ENCODE results near the gene PUSL1.
"Not testable (repeated sequence)": the region's sequence is repeated elsewhere in the genome, so short reads cannot be mapped to it uniquely, and the experiment has no call there.

Gene PUSL1

DNA sequence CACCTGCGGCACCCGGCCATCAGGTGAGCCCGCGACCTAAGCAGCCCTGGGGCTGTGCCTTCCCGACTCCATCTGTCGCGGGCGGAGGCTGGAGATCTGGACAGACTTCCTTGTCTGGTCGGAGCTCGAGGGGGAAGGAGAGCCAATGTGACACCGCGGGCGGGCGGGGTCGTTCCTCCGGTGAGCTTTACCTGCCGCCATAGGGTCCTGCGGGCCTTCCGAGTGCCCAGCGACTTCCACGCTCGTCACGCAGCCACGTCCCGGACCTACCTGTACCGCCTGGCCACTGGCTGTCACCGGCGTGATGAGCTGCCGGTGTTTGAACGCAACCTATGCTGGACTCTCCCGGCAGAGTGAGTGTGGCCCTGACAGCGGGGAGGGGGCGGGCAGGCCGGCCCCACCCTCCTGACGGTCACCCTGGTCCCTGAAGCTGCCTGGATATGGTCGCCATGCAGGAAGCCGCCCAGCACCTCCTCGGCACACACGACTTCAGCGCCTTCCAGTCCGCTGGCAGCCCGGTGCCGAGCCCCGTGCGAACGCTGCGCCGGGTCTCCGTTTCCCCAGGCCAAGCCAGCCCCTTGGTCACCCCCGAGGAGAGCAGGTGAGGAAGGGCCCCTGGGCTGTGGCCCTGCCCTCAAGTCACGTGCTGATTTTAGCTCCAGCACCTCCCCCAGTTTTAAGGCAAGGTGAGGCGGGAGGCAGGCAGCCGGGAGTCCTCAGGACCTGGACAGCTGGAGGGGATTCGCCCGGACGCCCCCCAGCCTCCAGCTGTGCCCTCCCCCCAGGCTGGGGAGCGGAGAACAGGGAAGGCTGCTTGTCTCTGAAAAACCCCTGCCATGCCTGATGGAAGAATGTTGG is 1.1 kb downstream of the PUSL1 start:
- no peak for DNase-seq (ENCODE audit: low read depth in 1 of 2, low spot score in 1 of 2)

DNA sequence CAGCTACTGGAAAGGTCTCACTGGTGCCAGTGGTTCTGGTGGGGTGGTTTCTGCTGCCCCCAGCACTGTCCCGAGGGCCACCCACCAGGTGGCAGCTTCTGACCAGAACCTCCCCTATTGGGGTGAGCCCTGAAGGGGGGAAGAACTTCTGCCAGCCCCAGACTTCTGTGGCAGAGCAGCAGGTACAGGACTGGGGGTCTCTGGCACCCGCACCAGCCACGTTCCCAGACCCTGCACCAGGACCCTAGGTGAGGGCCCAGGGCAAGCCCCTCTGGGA is 1.6 kb downstream of the PUSL1 start:
- no peak for DNase-seq (ENCODE audit: low read depth in 1 of 2, low spot score in 1 of 2)

DNA sequence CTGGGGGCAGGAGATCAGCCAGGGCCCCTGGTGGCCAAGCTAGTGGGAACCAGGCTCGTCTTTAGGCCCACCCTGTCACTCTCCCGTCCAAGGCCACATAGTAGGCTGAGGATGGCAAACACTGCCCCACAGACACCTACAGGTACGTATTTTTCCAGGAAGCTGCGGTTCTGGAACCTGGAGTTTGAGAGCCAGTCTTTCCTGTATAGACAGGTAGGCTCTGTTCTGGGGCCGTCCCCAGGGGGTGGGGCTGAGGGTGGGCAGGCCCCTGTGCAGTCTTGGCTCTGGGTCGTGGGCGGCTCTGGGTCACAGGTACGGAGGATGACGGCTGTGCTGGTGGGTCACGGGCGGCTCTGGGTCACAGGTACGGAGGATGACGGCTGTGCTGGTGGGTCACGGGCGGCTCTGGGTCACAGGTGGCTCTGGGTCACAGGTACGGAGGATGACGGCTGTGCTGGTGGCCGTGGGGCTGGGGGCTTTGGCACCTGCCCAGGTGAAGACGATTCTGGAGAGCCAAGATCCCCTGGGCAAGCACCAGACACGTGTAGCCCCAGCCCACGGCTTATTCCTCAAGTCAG is 2.2 kb downstream of the PUSL1 start:
- DNase-seq (ENCODE audit: low read depth in 1 of 2, low spot score in 1 of 2), result no peak

DNA sequence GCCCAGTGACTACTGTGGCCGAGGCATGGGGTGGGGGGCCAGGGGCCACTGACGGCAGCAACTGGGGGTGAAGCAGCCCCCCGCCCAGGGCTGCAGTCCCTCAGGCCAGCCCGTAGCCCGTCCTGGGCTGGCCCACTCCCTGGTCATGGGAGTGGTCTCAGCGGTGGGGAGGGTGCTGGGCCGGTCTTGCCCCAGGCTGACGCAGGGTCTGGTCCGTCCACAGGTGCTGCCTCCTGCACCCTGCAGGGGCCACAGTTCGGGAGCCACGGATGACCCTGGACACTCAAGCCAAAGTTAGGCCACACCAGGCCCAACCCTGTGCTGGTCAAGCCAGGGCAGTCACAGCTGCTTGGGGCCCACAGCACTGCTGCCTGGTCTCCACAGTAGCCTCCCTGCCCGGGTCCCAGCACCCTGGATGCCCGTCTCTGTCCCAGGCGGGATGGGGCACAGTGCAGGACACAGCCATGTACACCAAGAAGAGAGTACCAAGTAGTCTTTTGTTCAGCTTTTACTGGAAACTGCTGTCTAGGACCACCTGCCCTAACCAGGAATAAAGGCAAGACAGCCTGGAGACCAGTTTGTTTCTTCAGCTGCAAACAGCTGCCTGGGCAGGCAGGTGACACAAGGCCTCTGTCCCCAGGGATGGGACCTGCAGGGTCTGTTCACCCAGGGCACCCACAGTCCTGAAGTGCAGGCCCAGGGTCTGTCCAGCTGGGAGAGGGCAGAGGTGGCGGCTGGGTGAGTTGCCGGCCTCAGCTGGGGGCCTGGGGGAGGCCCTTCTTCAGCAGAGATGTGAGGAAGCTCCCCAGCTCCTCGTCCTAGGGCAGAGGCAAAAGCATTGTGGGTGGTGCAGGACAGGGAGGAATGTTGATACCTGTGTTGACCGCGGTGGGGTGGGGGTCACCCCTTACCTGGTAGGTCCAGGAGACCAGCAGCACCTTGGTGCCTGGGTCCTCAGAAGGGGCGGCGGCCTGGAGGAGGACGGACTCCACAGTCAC is 3.0 kb downstream of the PUSL1 start:
- DNase-seq (ENCODE audit: low read depth in 1 of 2, low spot score in 1 of 2), result no peak

DNA sequence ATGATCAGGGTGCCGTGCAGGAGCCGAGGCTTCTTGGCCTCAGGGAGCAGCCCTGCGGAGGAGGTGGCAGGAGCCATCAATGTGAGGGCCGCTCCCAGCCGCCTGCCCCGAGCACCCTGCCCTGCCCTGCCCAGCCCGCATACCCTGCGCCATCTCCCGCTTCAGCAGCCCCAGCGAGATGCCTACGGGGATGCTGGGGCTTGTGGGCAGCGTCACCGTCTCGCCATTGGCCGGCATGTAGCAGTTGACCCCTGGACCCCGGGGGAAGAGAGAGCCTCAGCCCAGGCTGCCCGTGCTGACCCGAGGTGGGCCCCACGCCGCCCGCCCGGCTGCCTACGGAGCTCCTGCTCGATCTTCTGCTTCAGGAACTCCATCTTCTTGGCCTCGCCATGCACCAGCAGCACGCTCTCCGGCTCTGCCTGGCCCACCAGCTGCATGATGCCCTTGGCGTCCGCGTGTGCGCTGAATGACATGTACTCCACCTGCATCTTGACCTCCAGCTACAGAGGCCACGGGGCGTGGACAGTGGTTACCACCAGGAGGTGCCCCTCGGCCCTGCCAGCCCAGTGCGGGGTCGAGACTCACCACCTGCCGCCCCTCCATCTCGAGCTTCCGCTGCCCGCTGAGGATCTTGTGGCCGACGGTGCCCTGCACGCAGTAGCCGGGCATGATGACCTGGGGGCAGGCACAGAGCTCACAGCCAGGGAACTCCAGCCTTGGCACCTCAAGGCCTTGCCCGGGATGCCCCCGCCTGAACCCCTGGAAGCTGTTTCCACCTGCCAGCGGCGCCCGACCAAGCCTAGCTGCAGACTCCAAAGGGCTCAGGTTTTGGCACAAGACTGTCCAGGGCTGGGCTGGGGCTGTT is 4.3 kb downstream of the PUSL1 start:
- no peak for DNase-seq (ENCODE audit: low read depth in 1 of 2, low spot score in 1 of 2)

DNA sequence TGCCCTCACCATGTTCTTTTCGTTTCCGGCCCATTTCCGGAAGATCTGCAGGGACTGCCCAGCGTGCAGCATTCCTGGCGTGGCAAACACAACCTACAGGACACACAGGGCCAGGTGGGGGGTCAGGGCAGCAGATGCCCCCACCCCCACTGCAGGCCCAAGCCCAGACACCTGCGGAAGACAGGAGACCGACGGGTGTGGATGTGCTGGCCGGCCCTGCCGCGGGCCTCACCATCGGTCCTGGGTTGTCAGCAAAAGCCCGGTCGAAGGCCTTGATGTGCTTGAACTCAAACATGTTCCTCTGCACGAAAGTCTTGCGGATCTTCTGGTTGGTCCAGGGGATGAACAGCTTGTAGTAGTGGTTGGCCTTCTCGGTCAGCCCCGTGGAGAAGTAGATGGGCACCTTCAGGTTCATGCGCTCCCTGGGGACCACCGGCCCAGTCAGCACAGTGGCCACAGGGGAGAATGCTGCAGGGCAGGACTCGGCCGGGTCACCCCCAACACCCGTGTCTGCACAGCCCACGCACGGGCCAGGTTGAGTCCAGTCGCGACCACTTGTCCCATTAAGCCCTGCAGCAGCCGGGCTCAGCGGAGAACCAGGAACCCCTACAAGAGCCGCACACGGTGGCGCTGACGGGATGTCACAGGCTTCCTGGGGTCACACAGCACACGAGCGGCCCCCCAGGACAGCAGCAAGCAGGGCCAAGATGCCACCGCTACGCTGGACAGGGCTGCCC is 5.3 kb downstream of the PUSL1 start:
- DNase-seq (ENCODE audit: low read depth in 1 of 2, low spot score in 1 of 2), result no peak

DNA sequence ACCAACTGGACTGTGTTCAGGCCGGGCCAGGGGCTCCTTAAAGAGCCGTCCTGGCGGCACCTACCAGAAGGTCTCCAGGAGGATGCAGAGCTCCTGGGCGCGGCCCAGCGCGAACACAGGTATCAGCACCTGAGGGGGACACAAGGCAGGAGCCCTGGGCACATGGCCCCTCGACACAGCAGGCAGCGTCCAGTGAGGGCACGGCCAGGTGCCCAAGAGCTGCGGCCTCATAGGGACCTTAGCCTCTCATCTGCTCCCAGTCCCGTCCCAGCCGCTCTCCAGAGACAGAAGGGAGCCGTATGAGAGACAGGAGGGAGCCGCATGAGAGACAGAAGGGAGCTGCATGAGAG is 5.8 kb downstream of the PUSL1 start:
- DNase-seq (ENCODE audit: low read depth in 1 of 2, low spot score in 1 of 2), result no peak

DNA sequence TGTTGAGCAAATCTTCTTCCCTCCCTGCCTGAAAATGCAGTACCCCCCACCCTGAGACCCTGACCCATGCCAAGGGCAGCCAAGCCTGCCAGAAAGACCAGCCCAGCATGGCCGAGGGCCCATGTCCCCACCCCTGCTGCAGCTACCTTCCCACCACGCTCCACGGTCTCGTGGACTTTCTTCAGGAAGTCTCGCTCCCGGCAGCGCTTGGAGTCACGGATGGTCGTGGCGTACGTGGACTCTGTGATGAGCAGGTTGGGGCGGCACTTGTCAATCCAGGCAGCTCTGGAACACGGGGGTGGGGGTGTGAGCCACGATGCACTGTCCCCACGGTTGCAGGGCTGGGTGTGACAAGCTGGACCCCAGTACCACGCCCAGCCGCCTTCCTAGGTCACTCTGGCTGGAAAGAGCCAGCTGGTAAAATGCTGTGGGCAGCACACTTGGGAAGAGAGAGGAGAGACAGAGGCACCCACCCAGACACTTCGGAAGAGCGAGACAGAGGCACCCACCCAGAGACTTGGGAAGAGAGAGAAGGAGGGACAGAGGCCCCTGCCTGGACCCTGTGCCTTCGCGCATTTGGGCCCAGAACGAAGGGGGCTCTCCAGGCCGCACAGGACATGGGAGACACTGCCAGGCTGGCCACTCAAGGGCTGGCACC is 6.4 kb downstream of the PUSL1 start:
- no peak for DNase-seq (ENCODE audit: low read depth in 1 of 2, low spot score in 1 of 2)

DNA sequence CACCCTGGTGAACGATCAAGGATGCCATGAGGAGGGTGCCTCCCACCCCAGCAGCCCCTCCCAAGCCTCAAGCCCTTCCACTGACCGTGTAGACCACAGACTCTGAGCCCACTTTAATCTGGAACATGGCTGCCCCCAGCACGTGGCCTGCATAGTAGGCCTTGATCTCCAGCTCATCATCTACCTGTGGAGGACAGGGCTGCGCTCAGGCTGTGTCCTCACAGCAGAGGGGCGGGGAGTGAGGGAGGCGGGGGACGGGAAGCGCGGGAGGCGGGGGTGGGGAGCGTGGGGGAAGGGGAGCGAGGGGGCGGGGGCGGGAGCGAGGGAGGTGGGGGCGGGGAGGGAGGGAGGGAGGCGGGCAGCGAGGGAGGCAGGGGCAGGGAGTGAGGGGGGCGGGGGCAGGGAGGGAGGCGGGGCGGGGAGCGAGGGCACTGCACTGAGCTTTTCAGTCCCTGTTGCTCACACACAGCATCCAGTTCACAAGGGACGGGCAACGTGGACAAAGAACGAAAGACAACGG is 7.1 kb downstream of the PUSL1 start:
- no peak for DNase-seq (ENCODE audit: low read depth in 1 of 2, low spot score in 1 of 2)

DNA sequence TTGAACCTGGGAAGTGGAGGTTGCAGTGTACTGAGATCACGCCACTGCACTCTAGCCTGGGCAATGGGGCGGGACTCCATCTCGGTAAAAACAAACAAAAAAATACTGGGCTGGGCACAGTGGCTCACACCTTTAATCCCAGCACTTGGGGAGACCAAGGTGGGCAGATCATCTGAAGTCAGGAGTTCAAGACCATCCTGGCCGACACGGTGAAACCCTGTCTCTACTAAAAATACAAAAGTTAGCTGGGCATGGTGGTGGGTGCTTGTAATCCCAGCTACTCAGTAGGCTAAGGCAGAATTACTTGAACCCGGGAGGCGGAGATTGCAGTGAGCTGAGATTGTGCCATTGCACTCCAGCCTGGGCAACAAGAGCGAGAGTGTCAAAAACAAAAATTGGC is 7.8 kb downstream of the PUSL1 start:
- DNase-seq (ENCODE audit: low read depth in 1 of 2, low spot score in 1 of 2), result not testable (repeated sequence)

DNA sequence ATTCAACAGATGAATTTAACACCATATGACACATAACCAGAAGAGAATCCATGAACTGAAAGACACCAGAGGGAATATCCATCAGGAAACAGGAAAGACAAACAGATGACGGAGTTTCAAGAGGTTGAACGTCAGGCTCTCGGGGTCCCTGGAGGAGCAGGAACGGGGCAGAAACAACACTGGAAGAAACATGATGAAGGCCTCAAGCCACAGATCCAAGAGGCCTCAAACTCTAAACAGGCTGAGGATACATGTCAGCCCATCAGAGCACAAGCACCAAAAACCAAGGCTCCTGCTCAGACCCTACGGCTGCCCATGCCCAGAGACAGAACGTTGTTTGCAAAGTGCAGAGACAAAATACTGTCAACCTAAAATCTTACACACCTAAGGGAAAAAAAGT is 9.0 kb downstream of the PUSL1 start:
- DNase-seq (ENCODE audit: low read depth in 1 of 2, low spot score in 1 of 2), result no peak

DNA sequence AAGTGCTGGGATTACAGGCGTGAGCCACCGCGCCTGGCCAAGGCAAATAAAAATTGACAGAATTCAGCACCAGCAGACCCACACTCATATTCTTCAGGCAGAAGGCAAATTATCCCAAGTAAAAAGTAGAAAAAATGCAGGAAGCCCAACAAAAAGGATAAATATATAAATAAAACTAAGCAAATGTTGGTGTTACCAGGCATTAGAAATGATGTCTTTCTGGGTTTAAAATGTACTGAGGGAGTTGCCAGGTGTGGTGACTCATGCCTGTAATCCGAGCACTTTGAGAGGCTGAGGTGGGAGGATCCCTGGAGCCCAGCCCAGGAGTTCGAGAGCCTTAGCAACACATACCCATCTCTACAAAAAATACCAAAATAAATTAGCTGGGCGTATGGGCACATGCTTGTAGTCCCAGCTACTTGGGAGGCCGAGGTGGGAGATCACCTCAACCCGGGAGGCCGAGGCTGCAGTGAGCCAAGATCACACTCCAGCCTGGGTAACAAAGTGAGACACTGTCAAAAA is 9.8 kb downstream of the PUSL1 start:
- DNase-seq (ENCODE audit: low read depth in 1 of 2, low spot score in 1 of 2), result no peak

DNA sequence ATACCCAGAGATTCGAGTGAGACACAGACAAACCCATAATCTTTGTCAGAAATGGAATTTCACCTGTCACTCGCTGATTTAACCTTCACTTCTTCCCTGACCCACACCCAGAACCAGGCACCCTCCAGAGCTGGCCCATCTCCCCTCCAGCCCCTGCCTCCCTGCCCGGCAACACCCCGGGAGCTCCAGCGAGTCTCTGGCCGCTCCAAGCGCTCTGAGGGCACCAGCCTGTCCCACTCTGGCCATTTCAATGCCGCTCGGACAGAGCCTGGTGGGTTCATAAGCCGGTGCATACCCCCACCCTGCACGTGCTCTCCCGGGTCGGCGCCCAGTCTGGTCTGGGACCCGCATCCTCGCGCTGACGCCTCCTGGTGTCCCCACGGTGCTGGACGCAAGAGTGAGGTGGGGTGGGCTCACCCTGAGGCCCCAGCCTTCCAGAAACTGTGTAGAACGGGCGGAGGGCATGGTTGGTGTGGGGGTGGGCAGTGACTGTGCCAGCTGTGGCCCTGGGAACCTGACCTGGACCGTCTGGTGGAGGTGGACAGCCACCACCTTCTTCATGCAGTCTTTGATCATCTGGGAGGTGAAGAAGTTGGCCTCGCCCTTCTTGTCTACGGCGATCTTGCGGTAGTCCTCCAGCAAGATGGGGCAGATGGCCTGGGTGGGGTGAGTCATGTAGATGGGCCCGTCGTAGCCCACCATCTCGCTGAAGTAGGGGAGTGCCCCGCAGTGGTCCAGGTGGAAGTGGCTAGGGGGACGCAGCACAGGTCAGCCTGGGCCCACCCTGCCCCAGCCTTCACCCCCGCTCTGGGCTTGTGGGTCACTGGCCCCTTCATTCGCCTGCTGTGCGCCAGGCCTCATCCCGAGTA is 10.6 kb downstream of the PUSL1 start:
- DNase-seq (ENCODE audit: low read depth in 1 of 2, low spot score in 1 of 2), result no peak

DNA sequence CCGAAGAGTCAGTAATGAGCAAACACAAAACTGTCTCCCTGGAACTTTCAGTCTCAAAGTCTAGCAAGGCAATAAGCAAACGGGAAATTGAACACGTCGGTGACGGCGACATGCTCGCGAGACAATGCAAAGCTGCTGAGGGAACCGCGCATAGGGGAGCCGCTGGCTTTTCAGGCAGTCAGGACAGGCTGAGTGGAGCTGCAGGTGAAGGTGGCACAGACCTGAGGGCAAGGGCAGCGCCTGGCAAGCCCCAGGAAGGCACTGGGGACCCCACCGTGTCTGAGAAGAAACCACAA is 11.2 kb downstream of the PUSL1 start:
- DNase-seq (ENCODE audit: low read depth in 1 of 2, low spot score in 1 of 2), result no peak

DNA sequence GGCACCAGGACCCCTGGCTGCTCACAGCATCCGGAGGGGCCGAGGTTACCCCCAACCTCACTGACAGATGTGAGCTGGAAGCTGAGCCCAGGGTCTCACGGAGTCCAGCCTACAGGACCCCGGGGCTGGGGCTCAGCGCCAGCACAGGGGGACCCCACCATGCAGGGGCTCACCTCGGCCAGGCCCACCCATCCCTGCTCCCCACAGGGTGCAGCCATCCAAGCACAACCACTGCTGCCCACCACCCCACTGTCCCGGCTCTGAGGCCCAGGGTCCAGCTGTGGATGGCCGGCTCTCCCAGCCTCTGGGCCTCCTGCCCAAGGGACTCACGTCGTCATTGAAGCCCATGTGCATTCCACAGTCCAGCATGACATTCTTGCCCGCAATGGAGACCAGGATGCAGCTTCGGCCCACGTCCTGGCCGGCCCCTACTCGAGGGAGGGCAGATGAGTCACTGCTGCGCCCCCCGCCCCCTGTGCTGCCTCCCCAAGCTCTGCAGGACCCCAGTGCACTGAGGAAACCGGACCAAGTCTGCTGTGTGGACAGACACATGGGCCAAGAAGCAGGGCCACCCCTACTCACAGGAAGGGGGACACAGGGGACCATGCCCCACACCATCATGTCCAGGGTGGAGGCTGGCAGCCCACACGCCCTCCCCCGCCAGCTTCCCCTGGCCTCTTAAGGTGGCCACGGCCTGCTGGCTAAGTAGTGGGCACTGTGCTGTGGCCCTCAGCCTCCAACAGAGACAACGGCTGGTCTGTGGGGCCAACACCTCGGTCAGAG is 12.5 kb downstream of the PUSL1 start:
- DNase-seq (ENCODE audit: low read depth in 1 of 2, low spot score in 1 of 2), result no peak

DNA sequence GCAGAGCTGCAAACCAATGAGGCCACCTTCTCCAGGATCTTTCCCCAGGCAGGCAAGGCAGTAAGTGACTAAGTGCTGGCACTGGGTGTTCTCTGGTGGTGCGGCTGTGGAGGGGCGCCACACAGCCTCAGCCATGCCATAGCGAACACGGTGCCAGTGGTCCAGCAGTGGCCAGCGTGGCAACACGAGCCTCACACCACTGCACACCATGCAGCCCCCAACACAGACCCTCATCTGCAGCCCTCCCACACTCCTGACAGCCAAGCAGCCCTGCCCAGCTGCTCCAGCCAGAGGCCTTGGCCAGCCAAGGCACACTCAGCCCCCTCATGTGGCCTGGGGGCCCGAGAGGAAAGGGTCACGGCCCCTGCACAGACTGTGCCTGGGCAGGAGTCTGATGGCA is 13.1 kb downstream of the PUSL1 start:
- DNase-seq (ENCODE audit: low read depth in 1 of 2, low spot score in 1 of 2), result no peak

DNA sequence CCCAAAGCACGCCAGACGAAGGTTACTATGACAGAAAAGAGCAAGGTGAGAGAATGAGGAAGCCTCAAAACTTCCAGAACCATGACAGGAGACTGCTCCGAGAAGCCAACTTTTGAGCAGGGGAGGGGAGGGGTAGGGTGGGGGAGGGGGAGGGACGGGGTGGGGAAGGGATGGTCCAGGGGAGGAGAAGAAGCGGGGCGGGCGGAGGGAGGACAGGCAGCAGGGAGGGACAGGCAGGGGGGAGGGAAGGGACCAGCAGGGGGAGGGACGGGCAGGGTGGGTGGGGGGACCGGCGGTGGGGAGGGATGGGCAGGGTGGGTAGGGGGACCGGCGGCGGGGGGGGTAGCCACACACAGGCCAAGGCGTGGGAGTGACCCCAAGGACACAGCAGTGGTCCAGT is 14.0 kb downstream of the PUSL1 start:
- no peak for DNase-seq (ENCODE audit: low read depth in 1 of 2, low spot score in 1 of 2)

DNA sequence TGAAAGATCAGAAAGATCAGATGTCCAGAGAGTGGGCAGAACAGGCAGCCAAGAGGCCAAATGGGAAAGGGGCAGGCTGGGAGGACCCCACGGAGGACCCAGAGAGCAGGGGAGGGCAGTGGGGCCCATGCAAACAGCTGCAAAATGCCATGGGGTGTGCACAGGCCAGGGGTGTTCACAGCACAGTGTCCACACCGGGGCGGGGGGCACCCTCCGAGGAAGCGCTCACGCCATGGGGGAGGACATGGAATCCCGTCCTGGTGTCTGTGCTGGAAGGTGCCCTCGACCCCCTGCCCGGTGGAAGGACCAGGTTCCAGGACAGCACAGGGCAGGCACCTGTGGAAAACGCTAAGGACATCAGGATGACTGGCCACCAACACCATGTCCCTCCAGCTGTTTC is 14.6 kb downstream of the PUSL1 start:
- DNase-seq (ENCODE audit: low read depth in 1 of 2, low spot score in 1 of 2), result no peak

Data from stimulated activated CD4-positive, alpha-beta T cell treated with anti-CD3 and anti-CD28 coated beads, Interleukin-15, amount 100 ng/mL, for 1 hour (primary cell).